Smooth muscle cell of the brain vasculature (primary cell): Measurements from ENCODE around the gene ASAP2.

Experiments used
- DNase-seq: peaks from one replicate; pipeline ENCODE4 v3.0.0-alpha.2; 2012; ENCODE audit warnings: low read depth, low spot score

ASAP2 gene

GRCh38 chr2:9292426-9292825 is 85.8 kb downstream of the ASAP2 start:
- no peak for DNase-seq

- DNase-seq: no peak
Observed at GRCh38 chr2:9294764-9295163, 88.2 kb downstream of the ASAP2 start.

- DNase-seq: no peak
Observed at GRCh38 chr2:9296559-9296958, 89.9 kb downstream of the ASAP2 start.

GRCh38 chr2:9297156-9297555 is 90.5 kb downstream of the ASAP2 start:
- DNase-seq: no peak

GRCh38 chr2:9297807-9298206 is 91.2 kb downstream of the ASAP2 start:
- DNase-seq: no peak

- no peak for DNase-seq
Observed at GRCh38 chr2:9298583-9298982, 92.0 kb downstream of the ASAP2 start.

GRCh38 chr2:9299161-9300100 is 92.8 kb downstream of the ASAP2 start:
- DNase-seq: no peak

- no peak for DNase-seq
Observed at GRCh38 chr2:9300214-9300613, 93.6 kb downstream of the ASAP2 start.

- no peak for DNase-seq
Observed at GRCh38 chr2:9300829-9301453, 94.3 kb downstream of the ASAP2 start.

GRCh38 chr2:9302755-9303154 is 96.1 kb downstream of the ASAP2 start:
- DNase-seq: no peak

- DNase-seq: no peak
Observed at GRCh38 chr2:9303528-9304225, 97.1 kb downstream of the ASAP2 start.

GRCh38 chr2:9306911-9307310 is 100.3 kb downstream of the ASAP2 start:
- no peak for DNase-seq

GRCh38 chr2:9307535-9307934 is 100.9 kb downstream of the ASAP2 start:
- no peak for DNase-seq

GRCh38 chr2:9308186-9308955 is 101.8 kb downstream of the ASAP2 start:
- no peak for DNase-seq

GRCh38 chr2:9309147-9309546 is 102.5 kb downstream of the ASAP2 start:
- no peak for DNase-seq

GRCh38 chr2:9310377-9310776 is 103.8 kb downstream of the ASAP2 start:
- peak; percentile 49 for DNase-seq

GRCh38 chr2:9310798-9311197 is 104.2 kb downstream of the ASAP2 start:
- DNase-seq: no peak

GRCh38 chr2:9311488-9311887 is 104.9 kb downstream of the ASAP2 start:
- DNase-seq: peak; percentile 32

- DNase-seq: no peak
Observed at GRCh38 chr2:9312591-9312990, 106.0 kb downstream of the ASAP2 start.

- no peak for DNase-seq
Observed at GRCh38 chr2:9313443-9313842, 106.8 kb downstream of the ASAP2 start.

- DNase-seq: no peak
Observed at GRCh38 chr2:9315280-9315847, 108.8 kb downstream of the ASAP2 start.
